Stimulated activated CD4-positive, alpha-beta T cell treated with anti-CD3 and anti-CD28 coated beads, Interleukin-12 subunit alpha, Interleukin-12 subunit beta, amount 100 ng/mL, for 48 hours (primary cell): ENCODE results near the gene POU6F2.

Experiments
- DNase-seq, 3 donors: peaks; one replicate each; pipeline ENCODE4 v3.0.0-alpha.2; 2020; ENCODE audit warnings: low read depth in 2 of 3, low spot score in 1 of 3

POU6F2 gene

GRCh38 chr7:39248692-39249090 lies 271.0 kb downstream of the POU6F2 start:
- no peak for DNase-seq

DNA sequence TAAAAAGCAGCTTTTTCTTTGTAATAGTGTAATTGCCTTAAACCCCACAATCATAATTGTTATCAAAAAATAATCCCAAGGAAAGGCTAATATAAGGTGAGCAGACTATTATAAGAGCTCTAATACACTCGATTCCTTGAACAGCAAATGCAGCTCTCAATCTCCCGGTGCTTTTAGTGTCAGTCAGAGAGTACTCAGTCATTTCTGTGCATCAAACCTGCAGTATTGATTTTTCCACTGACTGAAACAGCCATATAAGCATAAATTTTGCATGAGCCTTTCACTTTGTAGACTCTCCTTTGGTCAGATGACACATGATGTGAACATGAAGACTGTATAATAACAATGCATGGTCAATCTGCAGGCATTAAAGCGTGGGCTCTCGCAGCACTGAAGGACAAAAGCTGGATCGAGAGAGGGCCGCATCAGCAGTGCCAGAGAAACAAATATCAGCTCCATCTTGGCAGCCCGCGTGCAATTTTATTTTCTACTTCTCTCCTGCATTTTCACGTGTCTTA lies 272.0 kb downstream of the POU6F2 start:
- no peak for DNase-seq

DNA sequence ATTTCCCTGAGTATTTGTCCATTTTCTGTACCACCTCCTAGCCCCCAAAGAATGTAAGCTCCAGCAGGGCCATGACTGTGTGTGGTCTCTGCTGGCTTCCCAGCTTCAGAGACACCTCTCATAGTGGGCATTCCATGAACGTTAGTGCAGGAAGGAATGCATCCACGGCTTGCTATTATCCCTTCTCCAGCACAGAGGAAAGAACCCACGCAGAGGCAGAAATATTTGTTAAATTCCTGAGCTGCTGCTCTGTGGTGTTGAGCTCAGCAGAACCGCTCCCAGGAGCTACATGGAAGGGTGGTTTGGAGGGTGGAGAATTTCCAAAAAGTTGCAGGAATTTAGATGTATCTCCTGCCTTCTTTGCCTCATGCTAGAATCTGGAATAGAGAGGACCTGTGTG lies 275.2 kb downstream of the POU6F2 start:
- DNase-seq: no peak

GRCh38 chr7:39259391-39260003 lies 281.8 kb downstream of the POU6F2 start:
- no peak for DNase-seq

- no peak for DNase-seq
Measured at GRCh38 chr7:39260279-39260844, 282.7 kb downstream of the POU6F2 start.

GRCh38 chr7:39261771-39262170 lies 284.1 kb downstream of the POU6F2 start:
- DNase-seq: no peak

- no peak for DNase-seq
Measured at GRCh38 chr7:39265641-39266591, 288.2 kb downstream of the POU6F2 start.

- no peak for DNase-seq
Measured at GRCh38 chr7:39269034-39269433, 291.3 kb downstream of the POU6F2 start.

DNA sequence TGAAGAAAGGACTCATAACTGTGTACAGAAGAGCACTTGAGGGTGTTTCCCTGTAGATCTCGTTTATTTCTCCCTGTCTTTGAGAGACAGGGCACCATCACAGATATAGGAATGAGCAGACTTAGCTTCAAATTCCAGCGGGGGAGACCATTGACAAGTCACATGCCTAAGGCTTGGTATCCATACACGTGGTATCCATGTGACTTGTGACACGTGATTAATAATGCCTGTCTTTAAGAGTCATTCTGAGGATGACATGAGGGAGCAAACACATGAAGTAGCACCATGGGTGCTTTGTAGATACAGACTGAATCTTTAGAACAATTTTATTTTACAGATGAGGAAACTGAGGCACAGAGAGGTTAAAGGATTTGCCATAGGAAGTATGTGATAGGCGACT lies 292.3 kb downstream of the POU6F2 start:
- no peak for DNase-seq

DNA sequence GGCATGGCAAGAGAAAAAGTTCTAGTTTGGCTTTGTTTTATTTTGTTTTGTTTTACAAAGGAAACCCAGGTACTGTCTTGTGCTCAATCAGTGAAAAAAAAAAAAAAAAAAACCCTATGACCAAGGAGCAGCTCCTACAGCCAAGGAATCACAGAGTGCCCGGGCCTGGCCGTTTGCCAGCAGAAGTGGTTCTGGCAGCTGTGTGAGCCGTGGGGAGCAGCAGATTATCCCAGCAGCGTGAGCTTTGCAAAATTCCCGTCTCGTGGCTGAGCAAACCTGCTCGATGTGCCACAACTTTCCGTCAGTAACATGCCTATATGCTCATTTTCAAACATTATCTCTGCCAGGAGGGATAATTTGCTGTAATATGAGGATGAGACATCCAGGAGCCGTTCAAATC lies 293.7 kb downstream of the POU6F2 start:
- no peak for DNase-seq

DNA sequence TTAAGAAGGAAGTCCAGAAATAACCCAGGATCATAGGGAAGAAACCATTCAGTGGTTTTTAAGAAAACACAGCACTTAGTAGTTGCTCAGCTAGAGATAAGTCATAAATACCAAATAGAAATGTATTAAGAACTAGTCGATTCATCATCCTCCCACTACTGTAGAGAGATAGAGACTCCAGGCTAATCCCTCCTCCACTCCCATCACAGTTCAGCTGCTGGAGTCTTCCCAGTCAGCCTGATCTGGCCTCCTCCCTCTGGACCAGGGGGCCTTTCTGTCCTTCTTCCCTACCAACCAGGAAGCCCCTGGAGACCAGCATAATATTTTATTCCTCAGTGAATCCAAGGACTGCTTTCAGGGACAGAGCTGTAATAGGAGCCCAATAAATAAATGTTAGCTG lies 294.4 kb downstream of the POU6F2 start:
- DNase-seq: no peak

DNA sequence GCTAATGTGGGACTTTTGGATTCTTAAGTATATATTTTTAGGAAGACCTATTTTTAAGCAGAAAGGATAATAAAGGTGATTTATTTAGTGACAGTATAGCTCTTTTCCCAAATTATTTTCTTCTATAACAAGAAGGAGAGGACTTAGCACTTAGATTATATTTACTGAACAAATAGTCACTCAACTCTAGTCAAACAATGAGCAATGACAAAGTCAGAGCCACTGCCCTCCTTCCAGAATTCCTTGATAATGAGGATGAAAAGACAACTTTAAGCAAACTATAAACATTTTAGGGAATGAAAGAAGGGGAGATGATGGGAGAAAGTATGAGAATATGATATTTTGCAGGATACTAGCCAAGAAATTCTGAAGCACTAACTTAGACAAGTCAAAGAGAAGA lies 295.0 kb downstream of the POU6F2 start:
- DNase-seq: no peak

GRCh38 chr7:39280337-39280736 lies 302.6 kb downstream of the POU6F2 start:
- DNase-seq: no peak

DNA sequence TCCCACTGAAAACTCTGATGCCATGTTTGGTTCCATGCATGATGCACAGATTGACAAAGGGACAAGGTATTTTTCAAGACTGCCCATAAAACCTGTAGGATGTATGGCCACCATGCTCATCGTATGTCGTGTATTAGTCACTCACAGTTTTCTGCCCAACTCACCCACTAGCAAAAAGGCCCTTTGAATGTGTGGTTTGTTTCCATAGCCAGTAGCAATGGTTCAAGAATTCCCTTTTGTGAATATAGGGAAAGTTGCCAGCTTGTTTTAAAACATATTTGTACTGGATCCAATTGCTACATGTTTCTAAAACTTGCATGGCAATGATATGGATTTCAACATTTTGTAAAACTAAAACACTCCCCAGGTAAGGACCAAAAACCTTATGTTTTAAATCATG lies 307.5 kb downstream of the POU6F2 start:
- DNase-seq: no peak

- no peak for DNase-seq
Measured at GRCh38 chr7:39288303-39288702, 310.6 kb downstream of the POU6F2 start.

DNA sequence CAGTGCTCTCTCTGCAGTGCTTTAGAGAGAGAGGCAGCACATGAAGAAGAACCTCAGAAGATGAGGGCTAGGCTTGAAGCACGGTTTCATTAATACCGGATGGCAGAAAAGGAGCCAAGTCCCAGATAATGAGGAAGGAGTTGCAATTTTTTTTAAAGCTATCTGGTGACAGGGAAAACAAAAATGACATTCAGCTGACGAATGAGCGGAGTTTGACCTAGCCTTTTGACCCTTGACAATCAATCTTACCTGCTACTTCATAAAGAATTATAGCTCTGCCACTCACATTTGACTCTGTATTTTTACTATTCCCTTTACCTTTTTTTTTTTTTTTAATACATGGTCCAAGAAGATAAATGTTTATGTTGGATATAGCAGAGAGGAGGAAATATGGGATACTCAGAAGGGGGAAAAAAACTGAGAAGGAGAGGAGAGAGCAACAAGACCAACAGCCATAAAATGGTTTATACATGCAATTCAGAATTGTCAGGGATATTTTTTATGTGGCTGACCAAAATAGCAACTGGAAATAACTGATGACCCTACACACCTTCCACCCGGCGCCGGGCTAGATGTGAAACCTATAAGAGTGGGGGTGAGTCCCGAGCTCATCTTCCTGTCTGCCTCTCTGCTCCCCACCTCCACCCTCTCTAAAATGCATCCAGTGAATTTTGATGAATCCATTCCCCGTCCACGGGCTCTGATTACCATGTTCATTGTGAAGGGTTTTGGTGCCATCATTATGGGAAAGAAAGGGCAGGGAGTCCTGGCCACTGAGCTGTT lies 314.1 kb downstream of the POU6F2 start:
- DNase-seq: no peak

GRCh38 chr7:39293056-39293823 lies 315.5 kb downstream of the POU6F2 start:
- DNase-seq: no peak

- no peak for DNase-seq
Measured at GRCh38 chr7:39294022-39294421, 316.3 kb downstream of the POU6F2 start.

- no peak for DNase-seq
Measured at GRCh38 chr7:39295796-39296195, 318.1 kb downstream of the POU6F2 start.

- DNase-seq: no peak
Measured at GRCh38 chr7:39299695-39300094, 322.0 kb downstream of the POU6F2 start.
